KG1 (cell line): ENCODE measurements around the gene BRD3.

Experiments used
- DNase-seq: peaks from one replicate; lab custom pipeline; 2025; lab: John Stamatoyannopoulos, UW

BRD3 gene

DNA sequence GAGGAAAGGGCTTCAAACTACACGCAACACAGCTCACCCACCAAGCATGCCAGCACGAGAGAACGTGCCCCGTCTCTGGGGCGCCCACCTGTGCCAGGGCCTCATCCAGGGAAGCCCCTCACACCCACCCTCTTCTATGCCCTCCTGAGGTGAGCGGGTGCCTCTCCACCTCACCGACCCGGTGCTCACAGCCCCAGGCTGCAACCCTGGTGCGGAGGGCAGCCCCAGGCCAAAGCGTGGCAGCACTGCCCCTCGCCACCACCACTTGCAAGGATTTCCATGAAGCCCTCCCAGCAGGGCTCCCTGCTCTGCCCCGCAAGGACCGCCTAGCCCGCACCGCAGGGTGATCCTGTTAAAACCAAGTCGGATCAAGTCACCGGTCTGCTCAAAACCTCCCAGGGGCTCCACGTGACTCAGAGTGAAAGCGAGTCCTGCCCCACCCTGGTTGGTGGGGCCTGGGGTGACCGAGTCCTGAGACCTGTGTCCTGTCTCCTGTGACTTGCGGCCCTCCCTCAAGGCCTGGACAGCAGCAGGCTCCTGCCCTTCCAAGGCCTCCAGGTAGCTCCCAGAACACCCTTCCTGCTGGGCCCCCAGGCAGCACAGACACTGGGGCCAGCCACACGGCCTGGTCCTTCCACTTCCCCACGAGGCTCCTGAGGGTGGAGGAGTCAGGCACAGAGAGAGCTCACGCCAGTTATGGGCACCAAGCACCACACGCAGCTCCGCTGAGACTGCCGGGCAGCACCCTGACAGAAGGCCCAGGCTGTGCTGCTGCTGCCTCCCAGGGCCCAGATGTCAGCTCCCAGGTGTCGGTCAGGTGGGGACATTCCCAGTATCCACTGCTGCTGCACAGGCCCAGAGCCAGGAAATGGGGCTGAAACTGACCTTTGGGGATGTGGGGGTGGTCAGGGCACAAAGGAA, 12.7 kb downstream of the BRD3 start:
- DNase-seq = no peak

DNA sequence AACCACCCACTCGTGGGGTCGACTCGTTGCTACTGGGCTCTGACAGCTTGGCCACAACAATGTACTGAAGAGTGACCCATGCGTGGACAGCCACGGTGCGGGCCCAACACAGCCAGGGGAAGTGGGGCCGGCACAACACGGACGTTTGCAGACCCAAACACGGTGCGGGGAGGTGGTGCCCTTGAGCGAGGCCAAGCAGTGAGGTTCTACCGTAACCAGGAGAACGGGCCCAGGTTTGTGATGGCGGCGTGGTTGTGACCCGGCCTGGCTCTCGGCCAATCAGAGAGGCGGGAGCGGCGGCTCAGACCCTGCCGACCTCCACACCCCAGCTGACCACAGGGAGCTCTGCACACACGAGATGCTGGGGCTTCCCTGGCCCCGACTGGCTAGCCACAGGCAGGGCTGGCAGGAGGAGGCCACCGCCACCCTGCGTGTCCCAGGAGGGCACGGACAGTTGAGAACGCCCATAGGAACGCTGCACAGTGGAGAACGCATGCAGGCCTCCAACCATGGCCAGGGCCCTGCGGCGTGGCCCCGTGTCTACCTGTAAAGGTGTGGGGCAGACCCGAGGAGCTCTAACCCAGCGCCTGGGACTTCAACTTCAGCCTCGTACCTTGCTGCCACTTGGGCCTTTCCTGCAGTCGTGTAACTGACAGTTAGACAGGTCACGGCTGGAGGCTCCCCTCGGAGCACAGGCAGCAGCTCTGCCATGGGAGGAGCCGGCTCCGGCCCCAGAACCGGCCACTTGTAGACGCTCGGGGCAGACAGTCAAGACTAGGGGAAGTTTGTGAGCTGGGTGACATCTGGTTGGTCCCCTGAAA, 13.7 kb downstream of the BRD3 start:
- no peak for DNase-seq

DNA sequence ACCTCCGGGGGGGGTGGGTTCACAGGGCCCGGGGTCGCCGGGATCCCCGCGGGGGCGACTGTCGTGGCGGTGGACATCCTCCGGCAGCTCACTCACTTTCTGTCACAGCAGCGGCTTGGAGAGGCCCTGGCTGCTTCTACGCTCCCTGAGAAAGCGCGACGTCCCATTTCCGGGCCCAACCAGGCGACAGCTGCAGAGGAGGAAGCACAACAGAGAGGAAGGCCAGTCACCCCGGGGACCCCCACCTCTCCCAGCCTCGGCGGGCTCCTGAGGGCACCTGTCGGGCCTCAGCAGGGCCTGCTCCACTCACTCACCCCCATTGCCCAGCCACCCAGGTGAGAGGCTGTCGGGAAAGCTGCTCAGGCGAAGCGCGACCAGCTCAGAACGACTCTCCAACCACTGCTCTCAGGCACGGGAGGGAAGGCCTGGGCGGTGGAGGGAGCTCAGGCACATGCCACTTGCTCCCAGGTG, 14.4 kb downstream of the BRD3 start:
- DNase-seq = no peak

DNA sequence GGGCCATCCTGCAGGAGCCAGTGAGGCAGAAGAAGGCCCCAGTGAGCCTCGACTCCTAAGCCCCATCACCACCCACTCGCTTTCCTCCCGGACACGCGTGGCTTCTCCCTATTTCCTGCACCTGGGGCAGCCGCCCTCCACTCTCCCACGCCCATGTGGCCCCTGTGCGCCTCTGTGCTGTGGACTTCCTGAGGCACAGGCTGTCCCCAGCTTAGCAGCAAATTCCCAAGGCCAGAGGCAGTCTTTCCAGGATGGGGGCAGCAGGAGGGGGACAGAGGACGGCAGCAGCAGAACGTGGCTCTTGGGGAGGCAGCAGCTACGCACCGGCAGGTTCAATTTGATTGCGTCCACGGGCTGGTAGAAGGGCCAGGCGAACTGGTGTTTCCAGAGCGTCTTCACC, 14.9 kb downstream of the BRD3 start:
- DNase-seq = no peak

- no peak for DNase-seq
Measured at GRCh38 chr9:134052491-134052890, 15.3 kb downstream of the BRD3 start.

DNA sequence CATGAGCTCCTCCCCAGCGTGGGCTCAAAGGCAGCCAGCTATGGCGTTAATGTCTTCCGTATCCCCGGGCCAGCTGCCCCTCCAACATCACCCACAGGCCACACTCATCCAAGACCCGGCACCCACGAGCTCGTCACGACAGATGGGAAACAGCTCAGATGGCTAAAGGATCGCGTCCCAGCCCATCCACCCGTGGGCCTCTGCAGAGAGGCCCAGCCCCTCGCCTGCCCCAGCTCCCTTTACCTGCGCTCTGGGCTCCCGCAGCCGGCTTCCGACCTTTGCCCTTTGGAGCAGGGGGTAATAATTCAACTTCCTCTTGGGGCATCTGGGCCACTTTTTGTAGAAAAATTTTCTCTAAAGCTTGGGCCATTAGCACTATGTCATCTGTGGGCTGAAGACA, 16.5 kb downstream of the BRD3 start:
- no peak for DNase-seq

- no peak for DNase-seq
Measured at GRCh38 chr9:134050726-134051125, 17.1 kb downstream of the BRD3 start.

GRCh38 chr9:134049772-134050588, 17.8 kb downstream of the BRD3 start:
- DNase-seq = no peak

DNA sequence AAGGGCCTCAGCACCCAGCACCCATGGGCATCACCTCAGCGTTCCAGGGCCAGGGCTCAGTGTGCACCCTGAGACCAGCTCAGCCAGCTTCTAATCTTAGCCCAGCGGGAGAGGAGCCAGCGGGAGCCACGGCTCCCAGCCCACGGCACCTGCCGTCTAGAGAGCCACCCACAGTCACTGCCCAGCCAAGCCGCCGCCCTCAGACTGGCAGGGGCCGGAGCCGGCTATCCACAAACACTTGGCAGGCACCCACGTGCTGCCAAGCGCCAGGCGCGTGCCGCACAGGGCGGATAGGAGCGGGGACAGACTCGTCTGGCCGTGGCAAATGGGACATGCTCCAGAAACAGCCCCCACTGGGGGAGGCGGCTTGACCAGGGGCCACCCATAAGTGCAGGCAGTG, 18.6 kb downstream of the BRD3 start:
- DNase-seq = no peak

- no peak for DNase-seq
Measured at GRCh38 chr9:134048582-134048968, 19.3 kb downstream of the BRD3 start.

- no peak for DNase-seq
Measured at GRCh38 chr9:134047868-134048581, 19.8 kb downstream of the BRD3 start.

DNA sequence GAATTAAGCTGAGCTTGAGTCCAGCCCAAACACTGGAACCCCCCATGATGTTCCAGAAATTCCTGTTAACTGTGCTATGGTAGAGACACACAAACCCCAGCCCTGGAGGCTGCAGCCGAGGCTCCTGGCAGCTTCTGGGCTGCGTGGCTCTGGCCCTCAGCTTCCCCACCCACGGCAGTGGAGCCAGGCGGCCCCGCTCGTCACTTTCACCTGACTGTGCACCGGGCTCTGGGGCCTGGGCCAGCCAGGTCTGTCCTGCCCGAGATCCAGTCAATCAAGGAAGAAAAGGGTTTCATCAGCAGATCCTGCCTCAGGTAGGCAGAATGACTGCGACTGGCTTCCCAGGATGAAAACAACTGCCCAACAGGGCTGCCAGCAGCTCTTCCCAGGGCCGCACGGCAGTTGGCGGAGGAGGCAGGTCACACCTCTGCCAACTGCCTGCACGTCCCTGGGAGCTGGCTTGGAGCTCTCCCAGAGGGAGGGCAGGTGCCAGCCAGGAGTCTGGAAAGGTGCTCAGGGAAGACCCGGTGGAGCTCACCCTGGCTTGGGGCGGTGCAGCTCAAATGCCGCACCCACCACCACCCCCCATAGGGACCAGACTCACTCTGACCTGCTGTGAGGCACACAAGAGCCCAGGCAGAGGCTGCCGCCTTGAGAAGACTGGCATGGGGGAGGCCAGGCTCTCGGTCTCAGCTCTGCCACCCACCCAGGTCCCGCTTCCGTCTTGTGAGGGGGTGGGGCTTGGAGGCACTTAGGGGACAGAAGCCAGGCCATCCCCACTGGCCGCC, 20.7 kb downstream of the BRD3 start:
- no peak for DNase-seq

DNA sequence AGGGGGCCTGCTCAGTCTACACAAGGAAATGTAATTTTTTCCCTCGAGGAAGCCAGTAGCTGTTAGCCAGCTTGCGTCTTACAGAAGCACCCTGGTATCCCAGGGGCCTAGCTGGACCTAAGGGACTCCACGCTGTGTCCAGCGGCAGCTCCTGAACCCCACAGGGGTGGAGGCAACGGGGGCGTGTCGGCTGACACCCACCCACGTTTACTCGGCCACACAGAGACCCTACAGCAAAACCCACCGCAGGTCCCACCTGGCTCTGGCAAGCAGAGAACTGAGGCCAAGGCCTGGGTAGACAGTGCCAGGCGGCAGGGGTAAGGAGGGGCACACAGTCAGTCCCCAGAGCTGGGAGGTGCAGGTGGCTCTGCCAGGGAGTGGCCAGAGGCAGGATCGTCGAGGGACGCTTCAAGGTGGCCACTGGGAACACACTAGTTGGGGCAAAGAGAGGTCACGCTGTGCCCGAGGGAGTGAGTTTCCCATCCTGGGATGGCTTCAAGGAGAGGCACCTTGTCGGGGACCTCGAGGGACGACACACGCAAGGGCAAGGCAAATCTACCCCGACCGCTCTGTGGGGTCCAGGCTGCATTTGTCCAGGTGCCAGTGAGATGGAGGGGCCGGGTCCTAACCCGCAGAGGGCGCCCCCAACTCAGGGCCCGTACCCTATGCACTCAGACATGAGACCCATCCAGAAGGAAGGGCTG, 21.8 kb downstream of the BRD3 start:
- DNase-seq = no peak

DNA sequence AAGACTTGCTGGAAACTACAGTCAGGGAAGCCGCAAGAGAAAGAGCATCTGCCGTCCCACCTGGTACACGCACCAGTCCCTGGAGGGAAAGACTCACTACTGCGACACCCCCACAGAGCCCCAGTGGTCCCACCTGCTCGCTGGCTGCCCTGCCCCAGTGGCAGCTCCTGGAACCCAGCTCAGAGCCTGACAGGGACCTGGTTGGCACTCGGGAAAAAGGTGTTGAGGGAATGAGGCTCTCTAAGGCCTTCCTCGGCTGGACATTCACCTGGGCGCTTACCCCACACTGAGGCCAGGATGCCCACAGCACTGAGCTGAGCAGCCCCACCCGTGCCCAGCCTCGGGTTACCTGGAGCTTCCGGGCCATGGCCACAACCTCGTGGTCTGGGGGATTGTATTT, 22.9 kb downstream of the BRD3 start:
- no peak for DNase-seq

DNA sequence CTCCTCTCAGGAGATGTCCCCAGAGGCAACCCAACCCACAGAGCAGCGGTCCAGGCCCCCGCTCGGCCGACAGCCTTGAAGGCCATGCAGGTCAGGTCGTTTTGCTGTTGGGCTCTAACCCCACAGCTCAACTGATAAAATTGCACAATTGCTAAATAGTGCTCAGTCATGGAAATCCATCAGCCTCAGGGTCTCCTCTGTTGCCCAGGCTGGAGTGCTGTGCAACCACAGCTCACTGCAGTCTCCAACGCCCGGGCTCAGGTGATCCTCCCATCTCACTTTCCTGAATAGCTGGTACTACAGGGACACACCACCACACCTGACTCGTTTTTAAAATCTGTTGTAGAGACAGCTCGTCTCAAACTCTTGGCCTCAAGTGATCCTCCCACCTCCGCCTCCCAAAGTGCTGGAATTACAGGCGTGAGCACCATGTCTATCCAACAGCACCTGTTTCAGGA, 24.3 kb downstream of the BRD3 start:
- DNase-seq = no peak

GRCh38 chr9:134041649-134041962, 26.2 kb downstream of the BRD3 start:
- DNase-seq = no peak

DNA sequence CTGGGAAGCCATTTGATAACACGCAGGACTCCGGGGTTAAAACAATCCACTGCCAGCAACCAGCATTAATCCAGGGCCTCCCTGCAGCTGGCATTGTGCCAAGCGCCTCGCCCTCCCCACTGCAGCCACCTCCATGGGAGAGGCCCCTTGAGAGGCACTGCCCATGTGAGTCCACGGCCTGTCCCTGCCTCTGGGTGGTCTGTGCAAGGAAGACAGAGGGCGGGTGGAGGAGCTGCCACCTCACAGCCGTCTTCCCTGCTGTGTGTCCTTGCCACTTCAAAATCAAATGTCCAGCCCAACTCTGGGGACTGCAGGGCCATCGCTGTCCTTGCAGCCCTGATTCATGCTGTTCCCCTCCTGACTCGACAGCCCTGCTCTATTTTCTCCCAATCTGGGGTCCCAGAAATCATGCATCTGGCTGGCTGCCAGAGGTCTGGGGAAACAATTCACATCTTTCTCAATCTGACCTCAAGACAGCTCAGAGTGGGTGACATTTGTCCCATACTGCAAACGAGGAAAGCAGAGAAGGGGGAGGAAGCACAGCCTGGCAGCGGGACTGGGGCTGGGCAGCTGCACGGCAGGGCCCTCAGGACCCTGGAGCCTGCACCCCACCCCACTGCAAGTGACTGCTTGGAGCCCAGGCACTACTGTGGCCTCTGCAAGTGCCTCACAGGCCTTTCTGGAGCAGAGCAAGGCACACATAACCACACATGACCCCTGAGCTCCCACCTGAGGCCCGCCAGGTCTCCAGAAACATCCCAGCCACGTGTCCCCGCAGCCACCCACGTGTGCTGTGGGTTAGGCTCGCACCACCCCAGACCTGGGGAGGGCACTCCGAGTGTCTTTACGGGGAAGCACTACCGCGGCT, 26.8 kb downstream of the BRD3 start:
- DNase-seq = no peak

DNA sequence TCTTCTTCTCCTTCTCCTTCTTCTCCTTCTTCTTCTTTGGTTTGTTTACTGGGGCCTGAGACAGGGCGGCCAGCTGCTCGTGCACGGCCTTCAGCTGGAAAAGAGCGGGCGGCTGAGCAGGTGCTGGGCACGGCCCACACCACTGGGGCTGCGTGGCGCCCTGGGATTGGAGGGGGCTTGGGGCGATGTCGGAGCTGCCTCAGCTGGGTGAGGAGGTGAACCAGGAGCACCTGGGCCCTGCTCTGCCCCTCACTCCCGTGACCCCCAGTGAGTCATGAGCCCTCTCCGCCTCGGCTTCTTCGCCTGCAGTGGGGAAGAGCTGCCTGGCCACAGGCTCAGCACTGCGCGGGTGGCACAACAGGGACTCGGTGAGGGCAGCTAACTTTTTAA, 27.7 kb downstream of the BRD3 start:
- no peak for DNase-seq
